Caco-2 (cell line): ENCODE results near the gene DNPH1. TPM values are rescaled to one million over a fixed set of nuclear protein-coding genes. Genes with fewer than 3 reads are reported as not detected.

Experiments used
- BruUV-seq: library from RNA; stranded (reverse); fragments of 400-500 nt; replicated peaks from 2 replicates; lab custom pipeline; 2021; lab: Mats Ljungman, UMichigan
- CTCF ChIA-PET: fragments of 300-600 bp; sonication (Branson Sonifier 250); formaldehyde crosslinking; loops from one replicate; lab custom pipeline; 2022; ENCODE audit warnings: antibody characterized with exemption; lab: Charles Lee
- POLR2A ChIA-PET: fragments of 300-600 bp; sonication (Branson Sonifier 250); formaldehyde crosslinking; loops from one replicate; lab custom pipeline; 2022; ENCODE audit warnings: antibody characterized with exemption; lab: Charles Lee
- DNase-seq, 2 experiments: peaks; one replicate each; pipeline versions ENCODE4 v3.0.0 to v3.0.0-alpha.2; 2020 to 2022
- H3K27me3 ChIP-seq: replicated peaks from 2 replicates; pipeline ENCODE4 v1.6.0; 2011; ENCODE audit warnings: low read length; ENCODE audit not compliant: control insufficient read depth, insufficient read depth
- H3K36me3 ChIP-seq: 2 replicates; pipeline ENCODE4 v1.5.1; 2011; ENCODE audit warnings: low read length; ENCODE audit not compliant: control insufficient read depth, insufficient read depth
- H3K4me1 ChIP-seq: fragments of 250-450 bp; sonication (Bioruptor Pico); 2 replicates; pipeline ENCODE4 v1.5.1; 2020; ENCODE audit warnings: mild to moderate bottlenecking
- H3K4me3 ChIP-seq: 2 replicates; pipeline ENCODE4 v1.5.1; 2011; ENCODE audit warnings: low read depth, mild to moderate bottlenecking, control low read depth, low read length
- H3K9me3 ChIP-seq: fragments of 250-450 bp; sonication (Bioruptor Pico); 2 replicates; pipeline ENCODE4 v1.5.1; 2020; ENCODE audit warnings: mild to moderate bottlenecking, moderate library complexity
- H3K27ac Mint-ChIP-seq: one replicate; pipeline ENCODE4 v1.8.0; 2022; ENCODE audit warnings: mixed read lengths; ENCODE audit not compliant: unreplicated experiment
- H3K27me3 Mint-ChIP-seq: one replicate; pipeline ENCODE4 v1.8.0; 2022; ENCODE audit warnings: mixed read lengths; ENCODE audit not compliant: insufficient read depth, unreplicated experiment
- H3K36me3 Mint-ChIP-seq: one replicate; pipeline ENCODE4 v1.8.0; 2022; ENCODE audit warnings: mild to moderate bottlenecking, mixed read lengths; ENCODE audit not compliant: insufficient read depth, unreplicated experiment
- H3K4me1 Mint-ChIP-seq: one replicate; pipeline ENCODE4 v1.8.0; 2022; ENCODE audit warnings: low read depth, mixed read lengths; ENCODE audit not compliant: unreplicated experiment
- H3K4me3 Mint-ChIP-seq: one replicate; pipeline ENCODE4 v1.8.0; 2022; ENCODE audit warnings: mild to moderate bottlenecking, moderate library complexity, mixed read lengths; ENCODE audit not compliant: unreplicated experiment
- H3K9me3 Mint-ChIP-seq: one replicate; pipeline ENCODE4 v1.8.0; 2022; ENCODE audit warnings: mixed read lengths; ENCODE audit not compliant: unreplicated experiment
- intact Hi-C: fragments of 100-400 bp; cut with micrococcal nuclease; formaldehyde crosslinking; loops from one replicate; pipeline ENCODE4 v1.10.0; 2022; ENCODE audit not compliant: unreplicated experiment
- total RNA-seq: library from RNA; stranded (reverse); gene quantifications from 2 replicates; pipeline ENCODE4 v1.2.3, GENCODE V29; 2022
- TF ChIP-seq, protein P1 (sequence below), 2 experiments: fragments of 200-600 bp in 1 of 2; IDR thresholded peaks; 1 replicate in 1 of 2; 2 replicates in 1 of 2; pipeline versions ENCODE4 v1.5.1 to v1.8.0; 2011 to 2022; ENCODE audit warnings: antibody characterized with exemption in 1 of 2, control low read depth in 1 of 2, inconsistent platforms in 1 of 2, low read depth in 1 of 2, low read length in 1 of 2, mild to moderate bottlenecking in 1 of 2, moderate library complexity in 1 of 2; ENCODE audit not compliant: insufficient read depth in 1 of 2, severe bottlenecking in 1 of 2, unreplicated experiment in 1 of 2

The DNPH1 gene
- total RNA-seq, 1 experiment from 2014 or later: 62.6 TPM

DNA sequence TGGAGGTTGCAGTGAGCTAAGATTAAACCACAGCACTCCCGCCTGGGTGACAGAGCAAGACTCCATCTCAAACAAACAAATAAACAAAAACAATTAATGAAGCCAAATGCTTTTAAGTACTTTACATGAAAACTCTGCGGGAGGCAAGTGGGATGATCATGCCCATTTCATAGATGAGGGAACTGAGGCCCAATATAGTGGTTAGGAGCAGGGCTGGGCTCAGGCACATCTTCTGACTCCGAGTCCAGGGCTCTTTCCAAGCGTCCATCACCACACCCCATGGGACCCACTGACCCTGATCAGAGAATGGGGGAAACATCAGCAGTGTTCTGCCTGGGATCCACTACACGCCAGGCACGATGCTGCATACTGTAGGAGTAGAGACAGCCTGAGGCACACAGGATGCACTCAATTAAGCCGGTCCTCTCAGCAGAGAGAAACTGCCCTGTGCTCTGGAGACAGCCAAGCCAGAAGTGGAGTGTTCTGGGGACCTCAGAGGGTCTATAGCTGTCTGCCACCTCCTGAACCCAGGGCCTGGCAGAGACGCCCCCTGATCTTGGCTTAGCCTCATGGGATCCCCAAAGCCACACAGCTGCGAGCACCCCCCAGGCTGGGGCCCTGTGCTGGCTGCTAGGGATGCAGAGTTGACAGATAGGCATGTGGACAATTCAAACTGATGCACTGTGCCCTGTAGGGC lies 27.5 kb upstream of the DNPH1 start:
- Mint-ChIP-seq H3K36me3 (no peaks in the 10 kb centered on the region), H3K4me1 (peaks cover 4% of the 10 kb centered on the region), H3K9me3 (no peaks in the 10 kb centered on the region), H3K27me3 (peaks cover 3% of the 10 kb centered on the region), H3K4me3 (no peak overlapping the region), H3K27ac (no peak overlapping the region)
- Histone ChIP-seq H3K4me1 (peaks cover 2% of the 10 kb centered on the region), H3K27me3 (no peaks in the 10 kb centered on the region), H3K4me3 (no peak overlapping the region), H3K9me3 (no peaks in the 10 kb centered on the region), H3K36me3 (no peaks in the 10 kb centered on the region)
- intact Hi-C loops: no loop called here
- no TSS peak for BruUV-seq
- ChIA-PET POLR2A (no interaction called here), CTCF (interaction anchor here (0.6 kb wide), 1 partner anchor 180 kb away, joined by 3 read pairs; no protein-coding TSS in a partner anchor)
- TF ChIP-seq, protein P1, sequence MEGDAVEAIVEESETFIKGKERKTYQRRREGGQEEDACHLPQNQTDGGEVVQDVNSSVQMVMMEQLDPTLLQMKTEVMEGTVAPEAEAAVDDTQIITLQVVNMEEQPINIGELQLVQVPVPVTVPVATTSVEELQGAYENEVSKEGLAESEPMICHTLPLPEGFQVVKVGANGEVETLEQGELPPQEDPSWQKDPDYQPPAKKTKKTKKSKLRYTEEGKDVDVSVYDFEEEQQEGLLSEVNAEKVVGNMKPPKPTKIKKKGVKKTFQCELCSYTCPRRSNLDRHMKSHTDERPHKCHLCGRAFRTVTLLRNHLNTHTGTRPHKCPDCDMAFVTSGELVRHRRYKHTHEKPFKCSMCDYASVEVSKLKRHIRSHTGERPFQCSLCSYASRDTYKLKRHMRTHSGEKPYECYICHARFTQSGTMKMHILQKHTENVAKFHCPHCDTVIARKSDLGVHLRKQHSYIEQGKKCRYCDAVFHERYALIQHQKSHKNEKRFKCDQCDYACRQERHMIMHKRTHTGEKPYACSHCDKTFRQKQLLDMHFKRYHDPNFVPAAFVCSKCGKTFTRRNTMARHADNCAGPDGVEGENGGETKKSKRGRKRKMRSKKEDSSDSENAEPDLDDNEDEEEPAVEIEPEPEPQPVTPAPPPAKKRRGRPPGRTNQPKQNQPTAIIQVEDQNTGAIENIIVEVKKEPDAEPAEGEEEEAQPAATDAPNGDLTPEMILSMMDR (IDR thresholded peaks at IDR 0.05; ENCODE audit: insufficient read depth in 1 of 2, low read depth in 1 of 2, low read length in 1 of 2, severe bottlenecking in 1 of 2, unreplicated experiment in 1 of 2): no peak
- no peak for DNase-seq

GRCh38 chr6:43255408-43256054 lies 26.2 kb upstream of the DNPH1 start:
- H3K4me1 Mint-ChIP-seq: peaks cover 7% of the 10 kb centered on the region
- H3K9me3 Mint-ChIP-seq: no peaks in the 10 kb centered on the region
- no peaks in the 10 kb centered on the region for H3K9me3 ChIP-seq
- DNase-seq: no peak
- peaks cover 5% of the 10 kb centered on the region for H3K27me3 Mint-ChIP-seq
- ChIA-PET POLR2A (interaction anchor here (0.6 kb wide), 1 partner anchor 474 kb away, joined by 3 read pairs; the partner anchor contains the start of gene BICRAL), CTCF (no interaction called here)
- no peaks in the 10 kb centered on the region for H3K4me1 ChIP-seq
- no peak overlapping the region for H3K4me3 ChIP-seq
- TF ChIP-seq, protein P1 (IDR thresholded peaks at IDR 0.05; ENCODE audit: insufficient read depth in 1 of 2, low read depth in 1 of 2, low read length in 1 of 2, severe bottlenecking in 1 of 2, unreplicated experiment in 1 of 2): no peak
- no TSS peak for BruUV-seq
- H3K27ac Mint-ChIP-seq: no peak overlapping the region
- H3K36me3 Mint-ChIP-seq: no peaks in the 10 kb centered on the region
- no peak overlapping the region for H3K4me3 Mint-ChIP-seq
- no peaks in the 10 kb centered on the region for H3K27me3 ChIP-seq
- no peaks in the 10 kb centered on the region for H3K36me3 ChIP-seq
- intact Hi-C loops: no loop called here

GRCh38 chr6:43254846-43255245 lies 25.6 kb upstream of the DNPH1 start:
- Histone ChIP-seq H3K36me3 (no peaks in the 10 kb centered on the region), H3K4me3 (no peak overlapping the region), H3K4me1 (no peaks in the 10 kb centered on the region), H3K27me3 (no peaks in the 10 kb centered on the region), H3K9me3 (no peaks in the 10 kb centered on the region)
- DNase-seq: no peak
- ChIA-PET POLR2A (no interaction called here), CTCF (no interaction called here)
- no TSS peak for BruUV-seq
- intact Hi-C loops: no loop called here
- Mint-ChIP-seq H3K9me3 (no peaks in the 10 kb centered on the region), H3K36me3 (no peaks in the 10 kb centered on the region), H3K27me3 (peaks cover 5% of the 10 kb centered on the region), H3K4me3 (no peak overlapping the region), H3K4me1 (peaks cover 7% of the 10 kb centered on the region), H3K27ac (no peak overlapping the region)
- TF ChIP-seq, protein P1 (IDR thresholded peaks at IDR 0.05; ENCODE audit: insufficient read depth in 1 of 2, low read depth in 1 of 2, low read length in 1 of 2, severe bottlenecking in 1 of 2, unreplicated experiment in 1 of 2): no peak
